Neural progenitor cell (in vitro differentiated cells): ENCODE results near the gene PLPP6. TPM values are rescaled to one million over a fixed set of nuclear protein-coding genes. Genes with fewer than 3 reads are reported as not detected.
"Not testable (repeated sequence)": the region's sequence is repeated elsewhere in the genome, so short reads cannot be mapped to it uniquely, and the experiment has no call there.

ENCODE experiments used
- DNase-seq: peaks from one replicate; pipeline ENCODE4 v3.0.0-alpha.2; 2016; ENCODE audit warnings: low spot score
- H2AFZ ChIP-seq: fragments of 200-600 bp; sonication (generic); replicated peaks from 2 replicates; pipeline ENCODE4 v1.6.1; 2016; ENCODE audit warnings: antibody characterized with exemption
- H3F3A ChIP-seq: fragments of 200-600 bp; sonication (generic); 2 replicates; pipeline ENCODE4 v1.6.1; 2016; ENCODE audit warnings: antibody characterized with exemption, low read depth
- H3K27ac ChIP-seq: fragments of 200-600 bp; sonication (generic); 2 replicates; pipeline ENCODE4 v1.5.1; 2016; ENCODE audit warnings: mild to moderate bottlenecking
- H3K27me3 ChIP-seq: fragments of 200-600 bp; sonication (generic); 2 replicates; pipeline ENCODE4 v1.6.1; 2016; ENCODE audit warnings: mild to moderate bottlenecking, moderate library complexity
- H3K36me3 ChIP-seq: fragments of 200-600 bp; sonication (generic); 2 replicates; pipeline ENCODE4 v1.5.1; 2016
- H3K4me1 ChIP-seq: fragments of 200-600 bp; sonication (generic); 2 replicates; pipeline ENCODE4 v1.6.1; 2016; ENCODE audit warnings: mixed run types
- H3K4me2 ChIP-seq: fragments of 200-600 bp; sonication (generic); 2 replicates; pipeline ENCODE4 v1.6.1; 2016
- H3K4me3 ChIP-seq: fragments of 200-600 bp; sonication (generic); 2 replicates; pipeline ENCODE4 v1.5.1; 2016
- H3K79me2 ChIP-seq: fragments of 200-600 bp; sonication (generic); 2 replicates; pipeline ENCODE4 v1.6.1; 2016; ENCODE audit warnings: low read depth
- H3K9ac ChIP-seq: fragments of 200-600 bp; sonication (generic); 2 replicates; pipeline ENCODE4 v1.6.1; 2016
- H3K9me3 ChIP-seq: fragments of 200-600 bp; sonication (generic); 2 replicates; pipeline ENCODE4 v1.5.1; 2016; ENCODE audit warnings: low read depth
- H4K20me1 ChIP-seq: fragments of 200-600 bp; sonication (generic); 2 replicates; pipeline ENCODE4 v1.6.1; 2016; ENCODE audit warnings: low read depth
- H3K27ac Mint-ChIP-seq: 3 replicates; pipeline ENCODE4 v1.8.0; 2021; ENCODE audit warnings: mixed read lengths
- H3K27me3 Mint-ChIP-seq: 2 replicates; pipeline ENCODE4 v1.8.0; 2022; ENCODE audit warnings: low read depth, mild to moderate bottlenecking, inconsistent platforms, moderate library complexity, mixed read lengths; ENCODE audit not compliant: insufficient read depth
- H3K36me3 Mint-ChIP-seq: 3 replicates; pipeline ENCODE4 v1.8.0; 2021; ENCODE audit warnings: mixed read lengths
- H3K4me1 Mint-ChIP-seq: 3 replicates; pipeline ENCODE4 v1.8.0; 2021; ENCODE audit warnings: mixed read lengths
- H3K4me3 Mint-ChIP-seq: 3 replicates; pipeline ENCODE4 v1.8.0; 2021; ENCODE audit warnings: mild to moderate bottlenecking, moderate library complexity, mixed read lengths
- H3K9me3 Mint-ChIP-seq: 3 replicates; pipeline ENCODE4 v1.8.0; 2020; ENCODE audit warnings: mixed read lengths
- EZH2 ChIP-seq: fragments of 200-600 bp; sonication (generic); IDR thresholded peaks from 2 replicates; pipeline ENCODE4 v1.6.1; 2017; ENCODE audit warnings: antibody characterized with exemption, mild to moderate bottlenecking, moderate library complexity
- EZH2phosphoT487 ChIP-seq: fragments of 200-600 bp; sonication (generic); IDR thresholded peaks from 2 replicates; pipeline ENCODE4 v1.6.1; 2017; ENCODE audit warnings: antibody characterized with exemption
- total RNA-seq: library from RNA; depleted of rRNA; stranded (reverse); fragments of >200 nt; gene quantifications from 2 replicates; pipeline ENCODE4 v1.2.3, GENCODE V29; 2015; ENCODE audit warnings: low replicate concordance
- TF ChIP-seq, protein P1 (sequence below): fragments of 200-600 bp; sonication (generic); IDR thresholded peaks from 2 replicates; pipeline ENCODE4 v1.5.1; 2017; ENCODE audit warnings: antibody characterized with exemption, mild to moderate bottlenecking

The PLPP6 gene
- total RNA-seq, 1 donor from 2014 or later = 11.1 TPM

DNA sequence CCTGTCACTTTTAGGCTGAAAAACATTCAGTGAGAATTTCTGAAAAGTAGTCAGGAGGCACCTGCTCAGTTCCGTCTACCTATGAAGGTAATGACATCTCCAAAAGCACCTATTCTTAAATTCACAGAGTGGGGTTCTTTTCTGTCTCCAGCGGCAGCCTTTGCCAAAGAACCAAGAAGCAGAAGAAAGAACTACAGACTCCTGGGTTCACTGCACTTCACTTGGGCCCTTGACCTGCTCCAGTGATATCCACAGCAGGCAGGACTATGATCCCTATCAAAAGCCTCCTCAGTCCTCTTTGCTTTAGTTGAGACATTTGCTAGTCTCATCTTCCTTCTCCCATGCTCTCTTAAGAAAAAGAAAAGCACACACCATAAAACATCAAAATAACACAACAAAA lies 19.7 kb upstream of the PLPP6 start:
- Mint-ChIP-seq H3K27ac (no peak overlapping the region), H3K4me1 (no peaks in the 10 kb centered on the region), H3K36me3 (no peaks in the 10 kb centered on the region), H3K27me3 (peaks cover 3% of the 10 kb centered on the region), H3K9me3 (no peaks in the 10 kb centered on the region), H3K4me3 (no peak overlapping the region)
- H3K79me2 ChIP-seq = no peaks in the 10 kb centered on the region
- no peaks in the 10 kb centered on the region for H4K20me1 ChIP-seq
- H3F3A ChIP-seq = no peaks in the 10 kb centered on the region
- H3K27me3 ChIP-seq = no peaks in the 10 kb centered on the region
- H3K9ac ChIP-seq = no peak overlapping the region
- no peaks in the 10 kb centered on the region for H3K9me3 ChIP-seq
- TF ChIP-seq EZH2phosphoT487 (no peak), EZH2 (no peak)
- TF ChIP-seq, protein P1, sequence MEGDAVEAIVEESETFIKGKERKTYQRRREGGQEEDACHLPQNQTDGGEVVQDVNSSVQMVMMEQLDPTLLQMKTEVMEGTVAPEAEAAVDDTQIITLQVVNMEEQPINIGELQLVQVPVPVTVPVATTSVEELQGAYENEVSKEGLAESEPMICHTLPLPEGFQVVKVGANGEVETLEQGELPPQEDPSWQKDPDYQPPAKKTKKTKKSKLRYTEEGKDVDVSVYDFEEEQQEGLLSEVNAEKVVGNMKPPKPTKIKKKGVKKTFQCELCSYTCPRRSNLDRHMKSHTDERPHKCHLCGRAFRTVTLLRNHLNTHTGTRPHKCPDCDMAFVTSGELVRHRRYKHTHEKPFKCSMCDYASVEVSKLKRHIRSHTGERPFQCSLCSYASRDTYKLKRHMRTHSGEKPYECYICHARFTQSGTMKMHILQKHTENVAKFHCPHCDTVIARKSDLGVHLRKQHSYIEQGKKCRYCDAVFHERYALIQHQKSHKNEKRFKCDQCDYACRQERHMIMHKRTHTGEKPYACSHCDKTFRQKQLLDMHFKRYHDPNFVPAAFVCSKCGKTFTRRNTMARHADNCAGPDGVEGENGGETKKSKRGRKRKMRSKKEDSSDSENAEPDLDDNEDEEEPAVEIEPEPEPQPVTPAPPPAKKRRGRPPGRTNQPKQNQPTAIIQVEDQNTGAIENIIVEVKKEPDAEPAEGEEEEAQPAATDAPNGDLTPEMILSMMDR = no peak
- H3K4me1 ChIP-seq = no peaks in the 10 kb centered on the region
- H3K4me2 ChIP-seq = no peak overlapping the region
- DNase-seq = no peak
- no peak overlapping the region for H3K27ac ChIP-seq
- no peaks in the 10 kb centered on the region for H3K36me3 ChIP-seq
- H2AFZ ChIP-seq = no peak overlapping the region
- H3K4me3 ChIP-seq = no peak overlapping the region

DNA sequence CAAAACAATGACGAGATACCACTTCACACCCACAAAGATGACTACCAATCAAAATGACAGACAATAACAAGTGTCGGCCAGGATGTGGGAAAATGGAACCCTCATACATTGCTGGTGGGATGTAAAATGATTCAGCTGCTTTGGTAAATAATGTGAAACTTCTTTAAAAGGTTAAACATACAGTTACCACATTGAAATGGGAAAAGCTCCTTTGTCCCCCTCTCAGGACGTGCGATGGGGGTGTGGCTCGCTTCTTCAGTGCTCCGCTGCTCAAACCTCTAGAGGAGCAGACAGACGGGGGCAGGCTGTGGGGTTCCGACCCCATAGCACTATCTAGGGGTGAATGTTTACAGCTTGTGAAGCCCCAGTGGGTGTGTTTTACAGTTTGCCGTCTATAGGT lies 8.0 kb upstream of the PLPP6 start:
- H4K20me1 ChIP-seq = no peaks in the 10 kb centered on the region
- no peaks in the 10 kb centered on the region for H3K79me2 ChIP-seq
- no peaks in the 10 kb centered on the region for H3K4me1 ChIP-seq
- no peaks in the 10 kb centered on the region for H3K27me3 ChIP-seq
- peak overlapping the region; percentile 26 for H2AFZ ChIP-seq
- TF ChIP-seq, protein P1 = no peak
- TF ChIP-seq EZH2phosphoT487 = no peak
- no peak for TF ChIP-seq EZH2
- no peaks in the 10 kb centered on the region for H3K36me3 Mint-ChIP-seq
- no peaks in the 10 kb centered on the region for H3K9me3 Mint-ChIP-seq
- no peak for DNase-seq
- H3K4me1 Mint-ChIP-seq = no peaks in the 10 kb centered on the region
- H3K27ac Mint-ChIP-seq = no peak overlapping the region
- no peaks in the 10 kb centered on the region for H3K9me3 ChIP-seq
- H3K27ac ChIP-seq = no peak overlapping the region
- H3K36me3 ChIP-seq = no peaks in the 10 kb centered on the region
- H3K4me2 ChIP-seq = no peak overlapping the region
- H3K4me3 Mint-ChIP-seq = no peak overlapping the region
- H3K9ac ChIP-seq = no peak overlapping the region
- no peaks in the 10 kb centered on the region for H3K27me3 Mint-ChIP-seq
- no peaks in the 10 kb centered on the region for H3F3A ChIP-seq
- H3K4me3 ChIP-seq = no peak overlapping the region

- H3K36me3 ChIP-seq = no peaks in the 10 kb centered on the region
- no peak for DNase-seq
- no peak overlapping the region for H3K4me3 ChIP-seq
- no peaks in the 10 kb centered on the region for H3K9me3 ChIP-seq
- H3K36me3 Mint-ChIP-seq = no peaks in the 10 kb centered on the region
- H3K9me3 Mint-ChIP-seq = no peaks in the 10 kb centered on the region
- no peaks in the 10 kb centered on the region for H3K27me3 Mint-ChIP-seq
- H3F3A ChIP-seq = no peaks in the 10 kb centered on the region
- no peaks in the 10 kb centered on the region for H3K4me1 Mint-ChIP-seq
- no peaks in the 10 kb centered on the region for H3K79me2 ChIP-seq
- no peak overlapping the region for H3K27ac ChIP-seq
- no peaks in the 10 kb centered on the region for H4K20me1 ChIP-seq
- H3K27ac Mint-ChIP-seq = no peak overlapping the region
- no peak overlapping the region for H3K4me2 ChIP-seq
- H3K4me3 Mint-ChIP-seq = no peak overlapping the region
- no peaks in the 10 kb centered on the region for H3K4me1 ChIP-seq
- no peaks in the 10 kb centered on the region for H3K27me3 ChIP-seq
- no peak for TF ChIP-seq EZH2
- no peak for TF ChIP-seq EZH2phosphoT487
- TF ChIP-seq, protein P1 = no peak
- H2AFZ ChIP-seq = peak overlapping the region; percentile 26
- no peak overlapping the region for H3K9ac ChIP-seq
Observed at GRCh38 chr9:4654538-4654937, 7.6 kb upstream of the PLPP6 start.

GRCh38 chr9:4656196-4656595 lies 5.9 kb upstream of the PLPP6 start:
- H4K20me1 ChIP-seq, H3K27ac Mint-ChIP-seq, H3K27me3 Mint-ChIP-seq, H3K9me3 ChIP-seq, H3F3A ChIP-seq, H3K27ac ChIP-seq, H3K9ac ChIP-seq, H3K27me3 ChIP-seq, H3K79me2 ChIP-seq, DNase-seq, H3K4me3 ChIP-seq, H3K4me1 ChIP-seq, H3K4me2 ChIP-seq, H3K4me1 Mint-ChIP-seq, H3K9me3 Mint-ChIP-seq, H3K36me3 ChIP-seq, H3K4me3 Mint-ChIP-seq, H2AFZ ChIP-seq, H3K36me3 Mint-ChIP-seq: not testable (repeated sequence)
